ENCODE data around the gene PHC2.

The PHC2 gene

GRCh38 chr1:33329600-33330305 is 101.1 kb downstream of the PHC2 start:
- DNase-seq (ENCODE audit: low read depth): no peak
- no peak overlapping the region for H3K4me3 ChIP-seq (ENCODE audit: low read depth, low read length)
- TF ChIP-seq MYC (IDR thresholded peaks at IDR 0.05; ENCODE audit: low read depth, low read length) (no peak), POLR2A (IDR thresholded peaks at IDR 0.05; ENCODE audit: extremely low read depth, insufficient read length) (no peak), CTCF (IDR thresholded peaks at IDR 0.05; ENCODE audit: low read depth, low read length) (no peak)
- TF ChIP-seq, protein P1, sequence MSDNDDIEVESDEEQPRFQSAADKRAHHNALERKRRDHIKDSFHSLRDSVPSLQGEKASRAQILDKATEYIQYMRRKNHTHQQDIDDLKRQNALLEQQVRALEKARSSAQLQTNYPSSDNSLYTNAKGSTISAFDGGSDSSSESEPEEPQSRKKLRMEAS (IDR thresholded peaks at IDR 0.05; ENCODE audit: low read depth, low read length): no peak

GRCh38 chr1:33328817-33329216 is 102.1 kb downstream of the PHC2 start:
- DNase-seq (ENCODE audit: low read depth): no peak
- TF ChIP-seq CTCF (IDR thresholded peaks at IDR 0.05; ENCODE audit: low read depth, low read length) (no peak), MYC (IDR thresholded peaks at IDR 0.05; ENCODE audit: low read depth, low read length) (no peak), POLR2A (IDR thresholded peaks at IDR 0.05; ENCODE audit: extremely low read depth, insufficient read length) (no peak)
- TF ChIP-seq, protein P1 (IDR thresholded peaks at IDR 0.05; ENCODE audit: low read depth, low read length): no peak
- H3K4me3 ChIP-seq (ENCODE audit: low read depth, low read length): no peak overlapping the region

DNA sequence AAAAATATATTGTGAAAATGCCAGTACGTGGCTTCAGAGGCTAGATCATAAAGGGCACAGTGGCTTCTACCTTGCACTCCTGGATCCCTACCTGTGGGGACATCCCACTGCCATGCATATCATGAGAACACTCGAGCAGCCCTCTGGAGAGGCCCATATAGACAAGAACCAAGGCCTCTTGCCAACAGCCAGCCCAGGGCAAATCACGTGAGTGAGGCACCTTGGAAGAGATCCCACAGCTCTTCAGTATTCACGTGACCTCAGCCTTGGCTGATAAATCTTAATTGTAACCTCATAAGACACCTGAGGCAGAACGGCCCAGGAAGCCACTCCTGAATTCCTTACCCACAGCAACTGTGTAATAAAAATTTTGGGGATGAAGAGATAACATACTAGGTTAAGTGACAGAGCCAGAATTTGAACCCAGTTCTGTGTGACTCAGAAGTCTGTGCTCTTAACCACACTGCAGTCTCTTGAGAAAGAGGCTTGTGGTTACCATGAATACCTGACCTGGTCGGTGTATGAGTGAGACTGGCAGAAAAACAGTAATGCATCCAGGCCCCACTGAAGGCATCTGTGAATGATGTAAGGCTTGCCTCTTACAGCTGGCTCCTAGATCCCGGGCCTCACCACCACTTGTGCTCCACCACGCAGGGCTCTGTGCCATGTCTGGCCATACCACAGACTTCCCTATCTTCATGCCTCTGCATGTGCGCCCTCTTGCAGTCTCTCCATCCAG is 103.1 kb downstream of the PHC2 start:
- no peak overlapping the region for H3K4me3 ChIP-seq (ENCODE audit: low read depth, low read length)
- TF ChIP-seq POLR2A (IDR thresholded peaks at IDR 0.05; ENCODE audit: extremely low read depth, insufficient read length) (no peak), MYC (IDR thresholded peaks at IDR 0.05; ENCODE audit: low read depth, low read length) (no peak), CTCF (IDR thresholded peaks at IDR 0.05; ENCODE audit: low read depth, low read length) (no peak)
- TF ChIP-seq, protein P1 (IDR thresholded peaks at IDR 0.05; ENCODE audit: low read depth, low read length): no peak
- peak; percentile 45 for DNase-seq (ENCODE audit: low read depth)

GRCh38 chr1:33326785-33327184 is 104.1 kb downstream of the PHC2 start:
- no peak overlapping the region for H3K4me3 ChIP-seq (ENCODE audit: low read depth, low read length)
- TF ChIP-seq MYC (IDR thresholded peaks at IDR 0.05; ENCODE audit: low read depth, low read length) (no peak), POLR2A (IDR thresholded peaks at IDR 0.05; ENCODE audit: extremely low read depth, insufficient read length) (no peak), CTCF (IDR thresholded peaks at IDR 0.05; ENCODE audit: low read depth, low read length) (no peak)
- TF ChIP-seq, protein P1 (IDR thresholded peaks at IDR 0.05; ENCODE audit: low read depth, low read length): no peak
- peak; percentile 35 for DNase-seq (ENCODE audit: low read depth)

- TF ChIP-seq, protein P1 (IDR thresholded peaks at IDR 0.05; ENCODE audit: low read depth, low read length): no peak
- no peak for TF ChIP-seq POLR2A (IDR thresholded peaks at IDR 0.05; ENCODE audit: extremely low read depth, insufficient read length)
- TF ChIP-seq MYC (IDR thresholded peaks at IDR 0.05; ENCODE audit: low read depth, low read length): no peak
- TF ChIP-seq CTCF (IDR thresholded peaks at IDR 0.05; ENCODE audit: low read depth, low read length): no peak
- no peak for DNase-seq (ENCODE audit: low read depth)
- H3K4me3 ChIP-seq (ENCODE audit: low read depth, low read length): no peak overlapping the region
These were observed 106.0 kb downstream of the PHC2 start for GRCh38 chr1:33324677-33325575.

All from NB4 (cell line).